Measurements from ENCODE around the gene TYW1.
"Not testable (repeated sequence)": the region's sequence is repeated elsewhere in the genome, so short reads cannot be mapped to it uniquely, and the experiment has no call there.

Gene TYW1

DNA sequence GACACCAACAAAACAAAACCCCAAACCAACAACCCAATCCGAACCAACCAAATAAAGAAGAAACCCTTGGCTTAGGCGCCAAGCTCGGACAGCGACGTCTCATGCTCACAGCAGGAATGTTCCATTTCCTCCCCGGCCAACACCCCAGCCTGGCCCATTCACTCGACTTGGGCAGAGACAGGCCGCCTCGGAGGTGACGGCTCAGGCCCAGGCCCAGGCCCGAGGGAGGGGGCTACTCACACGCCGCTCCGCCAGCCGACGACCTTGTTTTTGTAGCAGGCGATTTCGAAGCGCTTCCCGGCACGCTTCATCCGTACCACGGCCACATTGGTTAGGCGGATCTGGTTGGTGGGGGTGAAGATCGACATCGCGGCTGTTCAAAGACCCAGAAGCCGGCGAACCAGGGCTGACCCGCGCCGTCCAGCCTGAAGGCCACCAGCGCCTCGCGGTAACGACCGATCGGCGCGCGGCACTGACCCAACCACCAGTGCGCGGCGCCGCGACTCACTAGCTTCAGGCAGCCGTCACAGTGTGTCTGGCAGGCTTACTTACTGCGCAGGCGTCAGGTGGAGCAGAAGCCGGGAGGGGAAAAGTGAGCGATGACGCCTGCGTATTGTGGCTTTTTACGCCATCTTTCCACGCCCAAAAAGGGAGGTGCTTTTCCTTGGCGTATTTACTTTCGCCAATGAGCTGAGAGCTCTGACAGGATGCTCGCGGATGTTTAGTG lies 1.4 kb upstream of the TYW1 start, which contains the start of gene SBDS:
SBDS (minus strand) TSS at position 537 of the 727 bp plus-strand sequence; CDS start at position 368, 169 bp downstream.
- peak; percentile 98 for DNase-seq

DNA sequence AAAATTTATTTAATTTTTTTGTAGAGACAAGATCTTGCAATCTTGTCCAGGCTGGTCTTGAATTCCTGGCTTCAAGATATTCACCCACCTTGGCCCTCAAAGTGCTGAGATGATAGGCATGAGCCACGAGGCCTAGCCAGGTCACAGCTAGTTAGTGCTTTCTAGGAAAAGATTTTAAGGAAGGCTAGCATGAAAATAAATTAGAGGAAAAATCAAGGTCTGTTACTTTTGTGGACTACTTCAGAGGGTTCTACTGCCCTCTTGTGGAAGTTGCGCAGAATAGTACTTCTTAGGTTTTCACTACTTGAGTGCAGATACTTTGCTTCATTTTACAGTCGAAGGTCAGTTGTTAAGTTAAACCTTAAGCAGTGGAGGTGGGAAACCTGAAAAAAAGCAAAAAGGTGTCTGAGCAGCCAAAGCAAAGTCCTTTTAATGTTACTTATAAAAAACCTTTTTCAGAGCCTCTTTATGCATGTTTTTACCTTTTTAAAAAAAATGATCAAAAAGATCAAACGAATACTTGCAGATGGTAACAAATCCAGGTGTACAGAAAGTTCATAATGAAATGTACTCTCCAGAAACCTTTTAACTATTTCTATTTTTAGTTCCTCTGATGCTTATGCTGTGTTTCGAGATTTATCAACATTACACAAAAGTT lies 4.1 kb downstream of the TYW1 start:
- DNase-seq = not testable (repeated sequence)

DNA sequence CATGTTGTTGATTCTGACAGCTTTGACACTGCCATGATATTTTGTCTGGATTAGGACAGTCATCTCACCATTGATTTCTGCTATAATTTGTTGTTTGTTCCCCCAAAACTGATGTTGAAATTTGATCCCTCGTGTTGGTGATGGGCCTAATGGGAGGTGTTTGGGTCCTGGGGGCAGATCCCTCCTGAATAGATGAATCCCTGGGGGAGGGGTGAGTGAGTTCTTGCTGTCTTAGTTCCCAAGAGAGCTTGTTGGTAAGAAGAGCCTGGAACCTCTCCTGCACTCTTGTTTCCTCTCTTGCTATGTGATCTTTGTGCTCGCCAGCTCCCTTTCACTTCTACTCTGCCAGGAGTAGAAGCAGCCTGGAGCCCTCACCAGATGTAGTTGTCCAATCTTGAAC lies 7.5 kb downstream of the TYW1 start:
- DNase-seq = not testable (repeated sequence)

DNA sequence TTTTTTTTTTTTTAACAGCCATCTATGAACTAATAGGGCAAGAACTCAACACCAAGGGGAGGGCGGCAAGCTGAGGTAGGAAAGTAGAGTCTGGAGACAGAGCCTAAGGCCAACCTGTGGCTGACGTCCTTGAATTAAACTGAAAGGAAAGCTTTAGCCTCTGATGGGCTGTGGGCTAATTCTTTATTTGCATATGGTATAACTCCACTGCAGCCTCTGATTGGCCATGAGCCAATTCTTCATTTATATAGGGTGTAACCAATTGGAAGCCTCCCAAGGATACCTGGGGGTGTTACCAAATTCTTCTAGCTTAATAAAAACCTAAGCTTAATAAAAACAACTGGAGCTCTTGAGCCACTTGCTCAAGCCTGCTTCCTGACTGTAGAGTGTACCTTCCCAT lies 10.3 kb downstream of the TYW1 start:
- no peak for DNase-seq

DNA sequence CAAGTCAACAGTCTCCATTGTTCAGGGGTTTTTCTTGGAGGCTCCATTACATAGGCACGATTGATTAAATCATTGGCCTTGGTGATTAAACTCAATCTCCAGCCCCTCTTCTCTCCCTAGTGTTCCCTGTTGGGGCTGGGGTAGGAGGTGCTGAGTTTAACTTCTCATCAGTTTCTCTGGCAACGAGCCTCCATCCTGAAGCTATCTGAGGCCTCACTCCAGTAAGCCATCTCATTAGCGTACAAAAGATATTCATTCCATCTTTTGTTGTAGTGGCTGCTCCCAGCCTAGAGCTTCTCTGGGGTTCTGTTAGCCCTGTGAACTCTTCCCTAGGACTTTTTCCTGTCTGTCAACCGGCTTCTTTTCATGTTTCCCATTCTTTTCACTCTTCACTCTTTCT lies 11.6 kb downstream of the TYW1 start:
- no peak for DNase-seq

DNA sequence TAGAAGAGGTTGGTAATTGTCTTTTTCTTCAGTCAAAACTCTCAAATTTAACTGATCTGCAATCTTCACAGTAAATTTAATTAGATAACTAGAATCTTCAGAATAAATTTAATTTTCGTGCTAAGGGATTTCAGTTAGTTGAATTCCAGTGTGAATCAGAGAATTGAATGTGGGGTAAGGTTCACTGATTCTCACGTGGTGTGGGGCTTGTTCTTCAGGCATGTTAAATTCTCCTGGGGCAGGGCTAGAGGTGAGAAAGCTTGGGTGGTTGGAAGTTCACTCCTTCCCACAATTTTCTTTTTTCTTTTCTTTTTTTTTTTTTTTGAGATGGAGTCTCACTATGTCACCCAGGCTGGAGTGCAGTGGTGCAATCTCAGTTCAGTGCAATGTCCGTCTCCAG lies 13.0 kb downstream of the TYW1 start:
- DNase-seq = not testable (repeated sequence)

DNA sequence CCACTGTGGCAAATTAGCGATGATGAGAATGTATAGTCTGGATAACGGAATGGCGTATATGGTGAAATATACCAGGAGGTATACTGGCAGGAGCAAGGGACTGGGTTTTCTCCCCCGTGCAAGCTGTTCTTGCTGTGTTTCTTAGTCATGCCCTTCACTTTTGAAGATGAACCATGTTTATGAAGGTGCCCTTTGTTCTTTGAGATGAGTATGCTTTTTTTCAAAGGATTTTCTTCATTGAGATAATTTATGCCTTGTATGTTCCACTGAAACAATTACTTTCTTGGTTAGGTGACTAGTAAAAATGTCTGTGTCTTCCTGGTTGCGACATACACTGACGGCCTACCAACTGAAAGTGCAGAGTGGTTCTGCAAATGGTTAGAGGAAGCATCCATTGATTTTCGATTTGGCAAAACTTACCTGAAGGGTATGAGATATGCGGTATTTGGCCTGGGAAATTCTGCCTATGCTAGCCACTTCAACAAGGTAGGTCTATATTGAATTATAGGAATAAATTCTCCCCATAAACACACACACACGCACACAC lies 17.5 kb downstream of the TYW1 start:
- DNase-seq = not testable (repeated sequence)

DNA sequence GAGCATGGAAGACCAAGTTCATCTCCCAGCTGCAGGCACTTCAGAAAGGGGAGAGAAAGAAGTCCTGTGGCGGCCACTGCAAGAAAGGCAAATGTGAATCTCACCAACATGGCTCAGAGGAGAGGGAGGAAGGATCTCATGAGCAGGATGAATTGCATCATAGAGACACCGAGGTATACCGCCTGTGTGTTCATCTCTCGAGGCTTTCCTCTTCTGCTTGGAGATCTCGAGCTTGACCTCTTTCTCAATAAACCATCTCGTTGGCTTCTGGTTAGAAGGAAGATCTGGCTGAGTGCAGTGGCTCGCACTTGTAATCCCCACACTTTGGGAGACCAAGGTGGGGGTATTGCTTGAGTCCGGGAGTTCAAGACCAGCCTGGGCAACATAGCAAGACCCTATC lies 21.3 kb downstream of the TYW1 start:
- DNase-seq = not testable (repeated sequence)

DNA sequence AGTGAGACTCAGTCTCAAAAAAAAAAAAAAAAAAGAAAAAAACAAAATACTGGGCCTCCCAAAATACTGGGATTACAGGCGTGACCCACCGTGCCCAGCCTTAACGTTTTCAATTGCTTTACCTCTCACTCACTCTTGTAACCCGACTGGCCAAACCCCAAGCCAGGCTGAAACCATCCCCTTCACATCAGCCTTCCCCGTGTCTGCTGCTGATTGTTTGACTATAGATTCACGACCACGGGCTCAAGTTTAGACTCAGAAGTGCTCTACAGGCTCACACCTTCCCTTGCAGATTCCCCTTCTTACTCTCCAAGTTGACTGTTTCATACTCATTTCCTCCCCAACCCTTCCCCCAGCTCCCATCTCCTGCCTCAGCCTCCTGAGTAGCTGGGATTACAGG lies 22.3 kb downstream of the TYW1 start:
- DNase-seq = no peak

DNA sequence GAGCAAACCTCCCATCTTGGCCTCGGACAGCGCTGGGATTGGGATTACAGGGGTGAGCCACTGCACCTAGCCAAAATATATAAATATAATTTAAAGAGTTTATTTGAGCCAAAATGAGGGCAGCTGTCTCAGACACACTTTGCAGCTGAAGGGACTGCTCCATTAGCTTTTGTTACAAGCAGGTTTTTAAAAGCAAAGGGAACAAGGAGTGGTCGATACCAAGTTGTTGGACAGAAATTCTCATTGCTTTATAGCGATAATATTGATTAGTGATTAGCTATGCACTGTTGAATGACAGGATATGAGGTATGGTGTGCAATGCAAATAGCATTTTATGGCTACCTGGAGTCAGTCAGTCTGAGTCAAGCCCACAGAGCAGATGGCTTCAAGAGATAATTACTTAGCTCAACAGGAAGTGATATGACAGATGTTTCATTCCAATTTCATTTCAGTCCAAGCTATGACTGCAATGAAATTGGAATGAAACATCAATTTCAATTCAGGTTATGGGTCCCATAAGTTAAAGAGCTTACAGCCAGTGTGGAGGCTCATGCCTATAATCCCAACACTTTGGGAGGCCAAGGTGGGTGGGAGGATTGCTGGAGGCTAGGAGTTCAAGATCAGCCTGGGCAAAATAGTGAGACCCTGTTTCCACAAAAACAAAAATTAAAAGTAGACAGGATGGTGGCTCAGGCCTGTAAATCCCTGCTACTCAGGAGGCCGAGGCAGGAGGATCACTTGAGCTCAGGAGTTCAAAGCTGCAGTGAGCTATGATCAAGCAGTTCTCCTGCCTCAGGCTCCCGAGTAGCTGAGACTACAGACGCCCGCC lies 23.1 kb downstream of the TYW1 start:
- no peak for DNase-seq

DNA sequence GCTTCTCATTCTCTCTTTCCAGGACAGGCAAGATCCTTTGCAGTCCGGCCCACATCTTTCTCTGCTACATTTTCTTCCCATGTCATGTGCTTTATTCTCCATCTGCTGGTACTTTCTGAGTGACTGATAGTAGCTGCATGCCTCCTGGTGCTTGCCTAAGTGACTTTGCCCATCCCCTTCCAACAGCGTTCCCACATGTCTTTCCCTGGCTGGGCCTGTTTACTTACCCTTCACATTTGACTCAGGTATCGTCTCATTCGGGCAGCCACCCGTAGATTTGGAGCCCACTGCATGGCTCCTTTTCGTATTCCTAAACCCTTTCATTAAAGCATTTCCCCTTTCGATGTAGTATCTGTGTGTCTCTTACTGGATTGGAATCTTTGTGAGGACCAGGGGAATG lies 24.6 kb downstream of the TYW1 start:
- DNase-seq = no peak

DNA sequence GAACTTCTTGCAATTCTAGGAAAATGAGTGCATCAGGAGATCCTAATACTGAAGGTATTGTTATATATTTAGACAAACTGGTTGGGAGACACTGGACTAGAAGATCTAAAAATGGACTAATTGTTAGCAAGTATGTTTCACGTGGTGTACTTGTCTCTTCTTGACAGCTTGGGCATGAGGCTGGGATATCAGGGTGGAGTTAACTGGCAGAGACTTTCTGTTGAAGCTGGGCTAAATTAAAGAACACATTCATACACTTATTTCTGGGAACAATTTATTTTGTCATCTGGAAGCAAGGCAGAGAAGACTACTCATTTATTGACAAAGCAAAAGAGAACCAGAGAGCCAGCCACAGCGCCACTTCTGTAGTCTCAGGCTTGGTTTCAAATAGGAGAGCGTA lies 25.9 kb downstream of the TYW1 start:
- no peak for DNase-seq

DNA sequence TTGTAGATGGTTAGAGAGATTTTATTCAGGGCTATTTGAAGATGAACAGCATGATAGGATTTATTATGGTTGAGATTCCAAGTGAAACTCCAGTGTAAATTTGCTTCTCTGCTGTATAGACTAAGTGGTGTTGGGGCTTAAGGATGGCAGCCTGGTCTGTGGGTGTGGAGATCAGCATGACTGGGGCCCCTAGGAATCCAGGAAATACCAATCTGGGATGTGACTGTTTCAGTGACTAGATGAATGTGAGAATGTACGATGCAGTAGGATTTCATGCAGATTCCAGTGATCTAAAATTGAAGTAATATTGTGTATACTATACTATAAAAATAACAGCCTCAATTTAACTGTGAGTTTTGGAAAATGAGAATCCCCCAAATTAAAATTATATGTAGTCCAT lies 28.8 kb downstream of the TYW1 start:
- DNase-seq = not testable (repeated sequence)

DNA sequence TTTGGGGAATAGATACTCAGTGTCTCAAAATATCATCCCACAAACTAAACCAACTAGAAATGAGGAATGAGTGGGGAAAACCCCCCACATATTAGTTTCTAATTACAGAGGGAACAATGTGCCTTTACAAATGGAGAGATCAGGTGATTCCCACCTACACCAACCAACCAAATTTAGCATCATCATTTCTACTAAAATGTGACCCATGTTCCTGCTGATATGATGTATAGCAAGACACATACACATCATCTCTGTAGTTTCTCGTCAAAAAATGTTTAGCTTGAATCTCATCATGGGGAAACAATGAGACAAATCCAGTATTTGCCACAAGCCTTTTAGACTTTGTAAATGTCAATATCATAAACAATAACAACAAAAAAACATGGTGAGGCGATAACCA lies 35.1 kb downstream of the TYW1 start:
- not testable (repeated sequence) for DNase-seq

DNA sequence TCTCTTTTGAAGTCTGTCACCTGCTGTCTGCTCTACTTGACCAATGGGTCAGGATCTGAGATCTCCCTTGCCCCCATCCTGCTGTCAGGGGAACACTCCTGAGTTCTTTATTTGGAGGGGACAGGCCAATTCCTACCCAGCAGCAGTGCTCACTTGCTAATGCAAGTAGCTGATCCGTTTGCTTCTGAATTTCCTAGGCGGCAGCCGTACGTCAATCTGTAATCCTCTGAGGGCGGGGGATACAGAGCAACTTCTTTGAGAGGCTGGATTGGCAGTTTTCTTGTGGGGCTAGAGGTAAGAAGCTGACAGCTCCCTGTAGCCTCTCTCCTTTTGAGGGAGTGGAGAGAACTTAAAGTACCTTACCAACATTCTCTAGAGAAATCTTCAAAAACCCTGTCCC lies 36.6 kb downstream of the TYW1 start:
- no peak for DNase-seq

DNA sequence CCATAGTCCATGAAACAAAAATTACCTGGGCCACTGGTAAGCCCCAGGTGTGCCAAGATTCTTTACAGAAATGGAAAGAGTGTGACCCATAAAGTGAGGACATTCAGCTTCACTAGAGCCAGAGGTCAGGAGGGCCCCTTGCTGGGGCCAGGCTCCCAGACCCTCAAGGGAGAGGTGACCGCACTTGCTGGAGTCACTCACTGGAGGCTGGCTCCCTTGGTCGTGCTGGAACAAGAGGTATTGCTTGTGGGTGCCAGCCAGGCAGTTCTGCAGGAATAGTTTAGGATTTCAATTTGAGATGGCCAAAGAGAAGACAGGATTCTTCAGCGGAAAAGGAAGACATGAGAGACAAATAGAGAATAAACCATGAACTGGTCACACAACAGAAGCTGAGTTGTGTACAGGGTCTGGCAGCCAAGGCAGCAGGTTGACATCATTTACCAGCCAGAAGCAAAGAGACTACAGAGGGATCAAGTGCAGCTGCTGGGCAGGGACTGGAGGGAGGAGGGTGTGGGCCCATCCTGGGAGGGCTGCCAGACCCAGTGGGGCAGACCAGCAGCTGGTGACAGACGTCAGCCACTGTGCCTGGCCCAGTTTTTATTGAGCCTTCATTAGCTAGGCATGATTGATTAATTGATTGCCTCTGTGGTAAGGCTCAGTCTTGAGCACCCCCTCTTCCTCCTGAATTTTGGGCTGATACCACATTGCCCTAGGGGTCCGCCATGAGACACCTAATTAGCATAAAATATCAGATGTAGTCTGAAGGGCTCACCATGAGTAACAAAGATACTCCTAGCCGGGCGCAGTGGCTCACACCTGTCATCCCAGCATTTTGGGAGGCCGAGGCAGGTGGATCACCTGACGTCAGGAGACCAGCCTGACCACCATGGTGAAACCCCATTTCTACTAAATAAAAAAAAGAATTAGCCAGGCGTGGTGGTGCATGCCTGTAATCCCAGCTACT lies 40.1 kb downstream of the TYW1 start:
- DNase-seq = not testable (repeated sequence)

DNA sequence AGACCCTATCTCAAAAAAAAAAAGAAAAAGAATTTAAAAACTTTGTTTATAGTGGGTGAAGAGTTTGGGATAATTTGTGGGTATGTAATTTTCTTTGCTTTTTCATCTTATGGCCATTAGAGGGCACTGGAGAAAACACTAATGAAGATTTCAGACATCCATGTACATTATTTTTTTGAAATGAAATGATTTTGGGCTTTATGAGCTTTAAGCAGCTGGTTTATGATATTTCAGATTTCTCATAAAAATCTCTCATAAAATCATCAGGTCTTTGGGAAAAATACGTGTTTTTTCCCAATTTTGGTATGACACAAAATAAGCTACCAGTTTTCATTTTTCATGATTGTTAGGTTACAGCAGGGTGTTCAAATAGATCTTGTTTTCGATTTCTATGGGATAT lies 44.2 kb downstream of the TYW1 start:
- not testable (repeated sequence) for DNase-seq

DNA sequence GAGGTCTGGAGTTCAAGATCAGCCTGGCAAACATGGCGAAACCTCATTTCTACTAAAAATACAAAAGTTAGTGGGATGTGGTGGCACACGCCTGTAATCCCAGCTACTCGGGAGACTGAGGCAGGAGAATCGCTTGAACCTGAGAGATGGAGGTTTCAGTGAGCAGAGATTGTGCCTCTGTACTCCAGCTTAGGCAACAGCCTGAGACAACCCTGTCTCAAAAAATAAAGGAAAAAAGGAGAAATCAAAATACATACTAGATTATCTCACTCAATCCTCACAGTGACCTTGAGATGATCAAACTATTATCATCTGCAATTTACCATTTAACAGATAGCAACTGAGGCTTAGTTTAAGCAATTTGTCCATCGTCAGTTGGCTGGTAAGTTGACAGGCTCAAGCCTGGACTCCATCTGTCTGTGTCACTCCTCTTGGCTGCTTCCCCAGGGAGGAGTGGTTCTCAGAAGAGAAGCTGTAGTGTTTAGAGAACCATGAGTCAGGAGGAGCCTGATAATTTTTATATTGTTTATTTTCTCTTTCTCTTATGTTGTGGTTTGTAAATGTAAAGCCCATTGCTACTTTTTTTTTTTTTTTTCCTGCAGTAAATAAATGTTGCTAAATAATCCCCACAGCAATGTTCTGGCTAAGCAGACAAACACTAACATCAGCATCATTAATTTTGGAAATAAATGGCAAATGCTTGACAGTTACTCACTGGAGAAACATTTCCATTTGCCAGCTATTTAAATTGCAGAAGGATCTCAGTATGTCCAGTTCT lies 46.3 kb downstream of the TYW1 start:
- peak; percentile 39 for DNase-seq

DNA sequence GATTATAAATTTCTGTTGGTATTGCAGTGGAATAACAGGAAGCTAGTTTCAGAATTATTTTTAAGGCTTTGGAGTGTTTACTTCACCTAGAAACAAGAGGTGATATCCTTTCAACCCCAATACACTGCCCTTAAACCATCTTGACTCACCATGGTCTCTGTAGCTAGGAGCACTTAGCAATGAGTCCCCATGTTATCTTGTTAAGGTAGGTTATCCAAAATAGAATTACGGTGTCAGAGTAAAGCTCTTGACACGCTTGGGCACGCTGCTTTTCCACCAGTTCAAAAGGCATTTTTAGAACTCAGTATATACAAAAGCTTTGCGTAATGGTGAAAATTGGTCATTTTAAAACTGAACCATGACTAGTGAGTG lies 46.9 kb downstream of the TYW1 start:
- DNase-seq = not testable (repeated sequence)

DNA sequence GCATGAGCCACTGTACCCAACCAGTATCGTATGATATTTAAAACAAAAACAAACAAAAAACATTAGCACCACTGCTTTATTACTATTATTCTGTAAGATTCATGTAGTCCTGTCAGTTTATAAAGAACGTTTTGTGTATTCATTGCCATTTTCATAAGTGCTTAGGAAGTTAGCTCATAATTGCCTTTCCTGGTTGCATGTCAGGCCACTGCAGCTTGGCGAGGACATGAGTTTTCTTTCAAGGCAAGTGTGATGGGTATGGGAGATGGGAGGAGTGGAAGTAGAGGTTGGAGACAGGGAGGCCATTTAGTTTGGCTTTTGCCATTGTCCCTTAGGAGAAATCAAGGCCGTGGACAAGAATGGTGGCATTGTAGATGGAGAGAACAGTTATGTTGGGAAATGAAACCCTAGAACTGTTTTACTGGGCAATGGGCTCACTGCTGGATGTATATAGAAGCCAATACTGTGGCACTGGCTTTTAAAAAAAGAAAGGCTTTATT lies 48.9 kb downstream of the TYW1 start:
- DNase-seq = no peak

DNA sequence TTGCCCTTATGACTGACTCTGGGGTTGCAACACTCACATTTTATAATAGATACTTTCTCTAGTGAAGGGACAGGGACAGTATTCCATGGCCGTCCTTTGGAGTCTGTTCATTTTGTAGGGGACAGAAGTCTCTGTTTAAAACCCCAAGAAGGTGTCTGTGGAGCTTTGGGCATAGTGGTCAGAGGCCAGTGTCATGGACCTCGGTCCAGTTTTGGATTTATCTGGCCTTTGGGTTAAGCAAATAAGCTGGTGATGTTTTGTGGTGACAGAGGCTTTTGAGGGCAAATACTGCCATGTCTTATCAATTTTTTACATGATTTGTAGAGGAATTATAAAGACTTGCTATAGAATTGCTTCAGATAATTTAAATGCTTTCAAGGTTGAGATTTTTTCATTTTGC lies 50.2 kb downstream of the TYW1 start:
- not testable (repeated sequence) for DNase-seq
